ACC112 (cell line): ENCODE measurements around the gene ATOX1.
"Not testable (repeated sequence)": the region's sequence is repeated elsewhere in the genome, so short reads cannot be mapped to it uniquely, and the experiment has no call there.

ENCODE experiments used
- H2AFZ ChIP-seq: fragments of 200-600 bp; sonication (generic); one replicate; pipeline ENCODE4 v1.6.0; 2017; ENCODE audit warnings: antibody characterized with exemption, low read length; ENCODE audit not compliant: unreplicated experiment
- H3K27ac ChIP-seq: fragments of 200-600 bp; sonication (generic); 2 replicates; pipeline ENCODE4 v1.5.1; 2014; ENCODE audit warnings: low read depth, mild to moderate bottlenecking, antibody characterized with exemption, low read length, moderate library complexity
- H3K27me3 ChIP-seq: fragments of 200-600 bp; sonication (generic); 2 replicates; pipeline ENCODE4 v1.6.1; 2014; ENCODE audit warnings: mild to moderate bottlenecking, antibody characterized with exemption, low read length, moderate library complexity, mixed read lengths; ENCODE audit not compliant: insufficient read depth
- H3K36me3 ChIP-seq: fragments of 200-600 bp; sonication (generic); 2 replicates; pipeline ENCODE4 v1.6.1; 2016; ENCODE audit warnings: mild to moderate bottlenecking, antibody characterized with exemption, low read length, moderate library complexity, mixed read lengths; ENCODE audit not compliant: insufficient read depth
- H3K4me1 ChIP-seq: fragments of 200-600 bp; sonication (generic); one replicate; pipeline ENCODE4 v1.6.1; 2016; ENCODE audit warnings: low read length, mixed read lengths; ENCODE audit not compliant: insufficient read depth, unreplicated experiment, control insufficient read depth
- H3K4me3 ChIP-seq: fragments of 200-600 bp; sonication (generic); 2 replicates; pipeline ENCODE4 v1.5.1; 2014; ENCODE audit warnings: mild to moderate bottlenecking, low read depth, low read length
- H3K79me2 ChIP-seq: fragments of 200-600 bp; sonication (generic); one replicate; pipeline ENCODE4 v1.6.0; 2016; ENCODE audit warnings: low read length; ENCODE audit not compliant: control insufficient read depth, unreplicated experiment, insufficient read depth

ATOX1 gene

GRCh38 chr5:151783664-151784063 lies 25.2 kb upstream of the ATOX1 start:
- H2AFZ ChIP-seq, H3K4me3 ChIP-seq, H3K27ac ChIP-seq, H3K36me3 ChIP-seq, H3K27me3 ChIP-seq: not testable (repeated sequence)
- Histone ChIP-seq H3K79me2 (peaks cover 97% of the 10 kb centered on the region), H3K4me1 (peaks cover 33% of the 10 kb centered on the region)

GRCh38 chr5:151781201-151781600 lies 22.8 kb upstream of the ATOX1 start:
- Histone ChIP-seq H3K27ac (no peak overlapping the region), H3K4me1 (peaks cover 43% of the 10 kb centered on the region), H3K36me3 (peaks cover 13% of the 10 kb centered on the region), H2AFZ (no peak overlapping the region), H3K27me3 (no peaks in the 10 kb centered on the region), H3K4me3 (no peak overlapping the region), H3K79me2 (peaks cover 100% of the 10 kb centered on the region)

GRCh38 chr5:151780348-151780747 lies 21.9 kb upstream of the ATOX1 start:
- peaks cover 100% of the 10 kb centered on the region for H3K79me2 ChIP-seq
- H3K27me3 ChIP-seq, result no peaks in the 10 kb centered on the region

GRCh38 chr5:151779531-151780125 lies 21.2 kb upstream of the ATOX1 start:
- H3K4me3 ChIP-seq, result no peak overlapping the region
- H3K4me1 ChIP-seq, result peaks cover 53% of the 10 kb centered on the region
- H3K27me3 ChIP-seq, result no peaks in the 10 kb centered on the region
- H3K79me2 ChIP-seq, result peaks cover 100% of the 10 kb centered on the region
- H3K27ac ChIP-seq, result no peak overlapping the region
- no peak overlapping the region for H2AFZ ChIP-seq
- peaks cover 13% of the 10 kb centered on the region for H3K36me3 ChIP-seq

More at GRCh38 chr5:151780348-151780747, 21.9 kb upstream of the ATOX1 start:
- Histone ChIP-seq H3K36me3 (peaks cover 13% of the 10 kb centered on the region), H2AFZ (no peak overlapping the region), H3K27ac (no peak overlapping the region), H3K4me3 (no peak overlapping the region), H3K4me1 (peaks cover 51% of the 10 kb centered on the region)

GRCh38 chr5:151775025-151775606 lies 16.7 kb upstream of the ATOX1 start:
- Histone ChIP-seq H3K4me1 (peaks cover 29% of the 10 kb centered on the region), H3K27ac (no peak overlapping the region), H3K27me3 (no peaks in the 10 kb centered on the region), H3K79me2 (peaks cover 86% of the 10 kb centered on the region), H2AFZ (no peak overlapping the region), H3K36me3 (peaks cover 16% of the 10 kb centered on the region), H3K4me3 (peak overlapping the region; percentile 95)

GRCh38 chr5:151773951-151774350 lies 15.5 kb upstream of the ATOX1 start:
- H3K36me3 ChIP-seq, result peaks cover 14% of the 10 kb centered on the region
- peak overlapping the region; percentile 95 for H3K4me3 ChIP-seq
- no peaks in the 10 kb centered on the region for H3K27me3 ChIP-seq
- H3K4me1 ChIP-seq, result peaks cover 29% of the 10 kb centered on the region
- H3K79me2 ChIP-seq, result peaks cover 77% of the 10 kb centered on the region
- H3K27ac ChIP-seq, result 0 out of 2 replicates have a peak overlapping the region, but pooled peaks have one; percentile 81
- no peak overlapping the region for H2AFZ ChIP-seq

GRCh38 chr5:151772846-151773561 lies 14.6 kb upstream of the ATOX1 start:
- Histone ChIP-seq H2AFZ (peak overlapping the region; percentile 34), H3K79me2 (peaks cover 67% of the 10 kb centered on the region), H3K27ac (peak overlapping the region; percentile 81), H3K4me1 (peaks cover 28% of the 10 kb centered on the region), H3K4me3 (peak overlapping the region; percentile 95), H3K27me3 (no peaks in the 10 kb centered on the region), H3K36me3 (peaks cover 11% of the 10 kb centered on the region; the same call in 1 of the 2 replicates)

- Histone ChIP-seq H3K27me3 (no peaks in the 10 kb centered on the region), H3K27ac (peak overlapping the region; percentile 81), H3K4me1 (peaks cover 21% of the 10 kb centered on the region), H3K79me2 (peaks cover 60% of the 10 kb centered on the region), H3K36me3 (peaks cover 3% of the 10 kb centered on the region; the same call in 1 of the 2 replicates), H3K4me3 (peak overlapping the region; percentile 95), H2AFZ (peak overlapping the region; percentile 34)
Measured at GRCh38 chr5:151772029-151772845, 13.8 kb upstream of the ATOX1 start.

- H3K27ac ChIP-seq, result peak within 1 kb of the TSS; percentile 95
- H3K27me3 ChIP-seq, result no peaks in the 10 kb centered on the region
- peak within 1 kb of the TSS; percentile 90 for H2AFZ ChIP-seq
- H3K79me2 ChIP-seq, result peaks cover 52% of the 10 kb centered on the region
- H3K4me3 ChIP-seq, result peak within 1 kb of the TSS; percentile 95
- H3K36me3 ChIP-seq, result peaks cover 3% of the 10 kb centered on the region; the same call in 1 of the 2 replicates
- H3K4me1 ChIP-seq, result peaks cover 20% of the 10 kb centered on the region
Measured at GRCh38 chr5:151771259-151772028, 13.0 kb upstream of the ATOX1 start, which contains the start of gene G3BP1. TSS of gene G3BP1 (plus strand) at chr5:151771954. CDS start at chr5:151786621, 14,667 bp downstream.
